IPS-18a (cell line): ENCODE measurements around the gene COL13A1.

Source experiments
- H3K27ac ChIP-seq: one replicate; pipeline ENCODE4 v1.5.1; 2013; ENCODE audit warnings: low read length
- H3K27me3 ChIP-seq: one replicate; pipeline ENCODE4 v1.6.1; 2013; ENCODE audit warnings: mild to moderate bottlenecking, low read length; ENCODE audit not compliant: control insufficient read depth, insufficient read depth
- H3K36me3 ChIP-seq: one replicate; pipeline ENCODE4 v1.6.1; 2013; ENCODE audit warnings: low read depth, low read length; ENCODE audit not compliant: control insufficient read depth
- H3K4me1 ChIP-seq: one replicate; pipeline ENCODE4 v1.6.1; 2013; ENCODE audit warnings: low read depth, low read length; ENCODE audit not compliant: control insufficient read depth
- H3K4me3 ChIP-seq: one replicate; pipeline ENCODE4 v1.5.1; 2013; ENCODE audit warnings: low read length
- H3K9ac ChIP-seq: one replicate; pipeline ENCODE4 v1.6.1; 2013; ENCODE audit warnings: mild to moderate bottlenecking, low read length, moderate library complexity
- H3K9me3 ChIP-seq: one replicate; pipeline ENCODE4 v1.6.1; 2013; ENCODE audit warnings: low read depth, low read length; ENCODE audit not compliant: control insufficient read depth

Gene COL13A1

DNA sequence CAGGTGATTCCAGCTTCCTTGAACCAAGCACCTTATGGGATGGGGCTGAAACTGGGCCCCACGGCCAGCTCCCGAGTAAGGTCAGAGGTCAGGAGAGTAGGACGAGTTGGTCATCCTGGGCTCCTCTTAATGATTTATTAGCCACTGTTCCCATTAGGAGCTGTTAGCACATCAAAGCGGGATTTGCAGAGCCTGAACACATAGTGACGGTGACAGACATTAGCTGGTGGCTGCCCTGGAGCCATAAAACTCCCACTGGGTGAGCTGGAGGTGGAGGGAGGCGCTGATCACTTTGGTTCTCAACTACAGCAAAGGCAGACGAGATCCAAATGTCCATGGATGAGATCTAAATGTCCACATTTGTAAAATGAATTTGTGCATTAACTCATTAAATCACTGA, 48.1 kb downstream of the COL13A1 start:
- Histone ChIP-seq H3K27ac (no peak overlapping the region), H3K4me3 (no peak overlapping the region), H3K36me3 (no peaks in the 10 kb centered on the region), H3K4me1 (peaks cover 49% of the 10 kb centered on the region), H3K27me3 (no peaks in the 10 kb centered on the region), H3K9ac (no peak overlapping the region), H3K9me3 (no peaks in the 10 kb centered on the region)

DNA sequence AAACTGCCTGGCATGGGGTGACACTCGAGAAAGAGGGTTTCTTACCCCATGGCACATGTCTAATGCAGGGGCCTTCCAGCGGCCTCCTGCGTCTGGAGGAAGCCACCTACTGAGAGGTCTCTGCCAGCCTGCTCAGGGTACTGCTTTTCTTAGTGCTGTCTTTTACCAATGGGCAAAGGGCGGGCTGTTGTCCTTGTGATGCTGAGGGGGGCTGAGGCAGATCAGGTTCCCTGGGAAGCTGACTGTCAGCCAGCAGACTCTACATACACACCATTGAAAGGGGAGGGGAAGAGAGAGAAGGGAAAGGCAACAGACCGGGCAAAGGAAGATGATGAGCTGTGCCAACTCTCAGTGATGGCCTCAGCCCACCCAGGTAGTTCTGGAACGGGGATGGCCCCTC, 48.7 kb downstream of the COL13A1 start:
- Histone ChIP-seq H3K27me3 (no peaks in the 10 kb centered on the region), H3K27ac (no peak overlapping the region), H3K9me3 (no peaks in the 10 kb centered on the region), H3K4me1 (peaks cover 46% of the 10 kb centered on the region), H3K4me3 (no peak overlapping the region), H3K9ac (no peak overlapping the region), H3K36me3 (no peaks in the 10 kb centered on the region)

GRCh38 chr10:69851306-69851705, 49.6 kb downstream of the COL13A1 start:
- Histone ChIP-seq H3K27ac (no peak overlapping the region), H3K4me3 (no peak overlapping the region), H3K27me3 (no peaks in the 10 kb centered on the region), H3K9ac (no peak overlapping the region), H3K4me1 (peaks cover 37% of the 10 kb centered on the region), H3K9me3 (no peaks in the 10 kb centered on the region), H3K36me3 (no peaks in the 10 kb centered on the region)

DNA sequence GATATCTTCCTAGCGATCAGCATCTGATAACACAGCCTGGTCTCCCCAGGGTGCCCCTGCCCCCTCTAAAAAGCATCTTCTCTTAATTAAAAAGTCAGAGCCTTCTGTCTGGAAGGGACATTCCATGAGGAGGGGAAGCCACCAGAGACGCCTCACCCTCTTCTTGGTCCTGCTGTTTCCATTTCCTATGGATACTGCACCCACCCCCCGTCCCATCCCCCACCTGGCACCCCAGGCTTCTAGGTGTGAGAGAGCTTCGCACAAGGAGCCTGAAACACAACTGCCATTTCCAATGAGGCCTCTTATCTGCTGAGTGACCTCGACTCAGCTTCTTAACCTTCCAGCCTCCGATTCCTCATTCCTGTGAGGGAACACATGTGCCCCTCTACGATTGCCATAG, 51.4 kb downstream of the COL13A1 start:
- Histone ChIP-seq H3K36me3 (no peaks in the 10 kb centered on the region), H3K27ac (no peak overlapping the region), H3K9ac (no peak overlapping the region), H3K4me3 (no peak overlapping the region), H3K27me3 (no peaks in the 10 kb centered on the region), H3K9me3 (no peaks in the 10 kb centered on the region), H3K4me1 (peaks cover 24% of the 10 kb centered on the region)

DNA sequence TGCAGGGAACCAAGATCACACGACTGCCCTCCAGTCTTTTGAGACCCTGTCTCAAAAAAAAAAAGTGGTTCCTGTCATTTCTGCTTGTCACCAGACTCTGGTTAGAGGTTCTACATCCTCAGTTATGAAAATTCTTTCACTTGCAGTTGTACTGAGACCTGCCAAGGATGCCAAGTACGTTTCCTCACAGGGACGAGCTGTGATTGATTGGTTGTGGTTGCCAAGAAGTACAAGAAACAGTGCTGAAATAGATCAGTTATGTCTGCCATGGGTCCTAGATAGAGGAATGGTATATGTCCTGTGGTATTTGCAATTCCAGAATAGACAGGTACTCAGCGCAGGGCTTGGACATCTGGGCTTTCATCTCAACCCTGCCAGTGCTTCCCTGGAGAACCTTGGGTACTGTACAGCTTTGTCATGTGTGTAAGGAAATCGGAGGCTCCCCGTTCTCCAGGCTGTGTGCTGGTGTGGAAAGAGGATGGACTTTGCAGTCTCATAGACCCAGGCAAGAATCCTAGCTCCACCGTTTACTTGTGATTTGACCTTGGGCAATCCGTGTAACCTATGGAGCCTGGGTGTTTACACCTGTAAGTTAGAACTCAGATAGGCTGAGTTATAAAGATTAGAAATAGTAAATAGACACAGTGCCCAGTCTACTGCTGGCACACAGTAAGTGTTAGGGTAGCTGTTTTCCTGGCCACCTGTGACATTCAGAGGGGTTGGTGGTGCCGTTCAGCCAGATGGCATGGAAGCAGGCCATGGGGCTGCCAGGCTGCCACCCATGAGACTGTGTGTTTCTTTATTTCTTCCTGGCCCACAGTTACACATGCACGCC, 53.0 kb downstream of the COL13A1 start:
- H3K9ac ChIP-seq = no peak overlapping the region
- H3K4me3 ChIP-seq = no peak overlapping the region
- H3K27ac ChIP-seq = no peak overlapping the region
- no peaks in the 10 kb centered on the region for H3K27me3 ChIP-seq
- peaks cover 15% of the 10 kb centered on the region for H3K4me1 ChIP-seq
- no peaks in the 10 kb centered on the region for H3K36me3 ChIP-seq
- no peaks in the 10 kb centered on the region for H3K9me3 ChIP-seq

DNA sequence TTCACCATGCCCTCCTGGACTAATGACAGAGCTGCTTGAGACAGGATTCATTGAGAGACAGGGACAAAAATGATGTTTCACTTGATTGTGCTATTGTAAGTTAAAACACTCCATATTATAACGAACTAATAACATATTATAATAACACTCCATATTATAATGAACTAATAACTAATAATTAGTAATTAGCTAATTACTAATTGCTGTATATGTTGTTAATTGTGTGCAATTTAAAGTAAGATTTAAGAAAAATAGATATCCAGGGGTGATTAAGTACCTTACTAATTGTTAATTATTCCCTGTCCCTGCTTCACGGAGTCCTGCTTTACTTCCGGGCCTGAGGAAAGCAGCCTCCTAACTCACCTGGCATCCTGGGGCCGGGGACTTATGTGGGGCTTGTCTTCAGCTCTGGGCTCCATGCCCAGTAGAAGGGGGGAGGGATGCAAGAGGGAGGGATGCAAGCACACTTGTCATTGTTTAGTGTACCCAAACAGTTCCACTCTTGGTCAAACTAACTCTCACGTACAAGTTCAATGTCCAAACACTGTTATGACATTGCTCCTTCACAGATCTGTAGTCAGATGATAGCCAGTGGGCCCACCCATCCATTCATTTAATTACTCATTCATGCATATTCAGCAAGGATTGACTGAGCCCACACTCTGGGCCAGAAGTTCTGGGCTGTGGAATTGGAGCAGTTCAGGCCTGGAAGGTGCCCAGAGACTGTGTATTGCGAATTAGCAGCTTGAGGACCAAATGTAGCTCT, 53.8 kb downstream of the COL13A1 start:
- H3K27me3 ChIP-seq = no peaks in the 10 kb centered on the region
- peaks cover 19% of the 10 kb centered on the region for H3K4me1 ChIP-seq

DNA sequence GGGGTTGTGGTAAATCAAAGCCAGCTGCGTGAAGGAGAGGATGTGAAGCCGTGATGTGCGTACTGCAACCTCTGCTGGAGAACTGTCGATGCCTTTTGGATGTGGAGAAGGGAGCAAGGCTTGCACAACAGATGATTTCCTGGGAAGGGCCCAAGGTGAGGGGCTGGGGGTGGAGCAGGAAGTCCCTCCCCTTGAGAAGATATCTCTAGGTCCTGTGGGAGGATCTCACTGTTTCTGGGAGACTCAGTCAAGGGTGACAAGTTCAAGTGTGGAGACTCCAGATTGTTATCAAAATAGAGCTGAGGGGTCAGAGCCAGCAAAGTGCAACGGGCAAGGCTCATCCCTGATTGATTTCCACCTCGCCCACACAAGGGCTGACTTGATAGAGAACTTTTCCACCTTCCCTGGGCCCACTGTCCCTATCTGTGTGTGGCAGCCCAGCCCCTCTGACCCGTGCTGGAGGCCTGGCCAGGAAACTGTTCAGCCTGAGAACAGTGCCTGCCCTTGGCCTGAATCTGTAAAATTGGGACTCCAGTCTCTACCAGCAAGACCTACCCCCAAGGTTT, 55.0 kb downstream of the COL13A1 start:
- Histone ChIP-seq H3K27ac (no peak overlapping the region), H3K27me3 (no peaks in the 10 kb centered on the region), H3K4me1 (peaks cover 19% of the 10 kb centered on the region), H3K36me3 (no peaks in the 10 kb centered on the region), H3K4me3 (no peak overlapping the region), H3K9me3 (no peaks in the 10 kb centered on the region), H3K9ac (no peak overlapping the region)

More for the DNA sequence above, 53.8 kb downstream of the COL13A1 start:
- Histone ChIP-seq H3K9ac (no peak overlapping the region), H3K9me3 (no peaks in the 10 kb centered on the region), H3K27ac (no peak overlapping the region), H3K4me3 (no peak overlapping the region), H3K36me3 (no peaks in the 10 kb centered on the region)

- H3K9ac ChIP-seq = no peak overlapping the region
- no peaks in the 10 kb centered on the region for H3K9me3 ChIP-seq
- peaks cover 13% of the 10 kb centered on the region for H3K4me1 ChIP-seq
- H3K4me3 ChIP-seq = no peak overlapping the region
- H3K27ac ChIP-seq = no peak overlapping the region
- H3K27me3 ChIP-seq = no peaks in the 10 kb centered on the region
- H3K36me3 ChIP-seq = no peaks in the 10 kb centered on the region
Measured at GRCh38 chr10:69858201-69858600, 56.5 kb downstream of the COL13A1 start.

GRCh38 chr10:69860271-69860670, 58.6 kb downstream of the COL13A1 start:
- no peak overlapping the region for H3K27ac ChIP-seq
- no peaks in the 10 kb centered on the region for H3K27me3 ChIP-seq

GRCh38 chr10:69861251-69862240, 59.8 kb downstream of the COL13A1 start:
- Histone ChIP-seq H3K27me3 (no peaks in the 10 kb centered on the region), H3K27ac (no peak overlapping the region), H3K9me3 (no peaks in the 10 kb centered on the region), H3K36me3 (no peaks in the 10 kb centered on the region), H3K4me3 (no peak overlapping the region), H3K4me1 (peaks cover 22% of the 10 kb centered on the region), H3K9ac (no peak overlapping the region)

More at GRCh38 chr10:69860271-69860670, 58.6 kb downstream of the COL13A1 start:
- no peak overlapping the region for H3K4me3 ChIP-seq
- H3K36me3 ChIP-seq = no peaks in the 10 kb centered on the region
- H3K4me1 ChIP-seq = peaks cover 9% of the 10 kb centered on the region
- H3K9ac ChIP-seq = no peak overlapping the region
- no peaks in the 10 kb centered on the region for H3K9me3 ChIP-seq
